ENCODE results near the gene RFESD. TPM values are rescaled to one million over a fixed set of nuclear protein-coding genes. Genes with fewer than 3 reads are reported as not detected.

The RFESD gene
- polyA plus RNA-seq (ENCODE audit: insufficient read length in 4 of 4) = 1 to 10 TPM; 4.4 to 6.3 (median 5.4) TPM

DNA sequence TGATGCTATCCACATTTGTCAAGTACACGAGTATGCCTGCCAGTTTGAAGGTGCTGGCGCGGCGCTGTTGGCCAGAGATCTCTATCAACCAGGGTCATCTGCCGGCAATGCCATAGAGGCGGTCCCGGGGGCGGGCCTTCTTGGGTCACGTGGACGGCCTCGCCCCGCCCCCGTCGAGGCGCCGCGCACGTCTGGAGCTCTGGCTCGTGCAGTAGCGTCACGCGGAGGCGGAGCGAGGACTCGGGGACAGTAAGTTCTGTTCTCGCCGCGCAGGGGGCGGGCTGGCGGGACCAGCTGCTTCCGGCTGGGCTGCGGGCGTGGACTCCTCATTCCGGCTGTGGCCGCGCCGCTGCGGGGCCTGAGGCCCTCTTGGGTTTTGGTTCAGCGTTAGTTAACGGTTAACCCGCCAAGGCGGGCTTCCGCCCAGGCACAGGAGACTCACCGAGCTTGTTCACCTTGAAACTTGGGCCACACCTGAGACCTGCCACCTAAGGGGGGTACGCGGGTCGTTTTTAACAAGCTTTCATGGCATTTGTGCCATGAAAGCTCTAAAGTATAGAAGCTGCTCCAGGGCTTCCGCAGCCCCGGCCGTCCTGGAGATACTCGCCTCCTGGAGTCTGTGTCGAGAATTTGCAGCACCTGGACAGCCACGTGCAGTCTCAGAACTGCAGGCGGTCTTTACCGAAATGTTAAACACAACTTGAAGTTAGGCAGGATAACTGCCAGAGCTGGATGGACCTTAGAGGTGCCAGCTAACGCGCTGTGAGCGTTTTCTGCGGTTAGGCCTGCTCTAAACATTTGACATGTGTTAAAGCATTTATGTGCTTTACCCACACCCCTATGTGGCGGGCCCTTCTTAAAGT is at the start of gene RFESD:
RFESD (plus strand) TSS at position 209 of the 863 bp plus-strand sequence. CDS start 5,495 bp downstream, outside the sequence.
- peak; percentile 90 to 92 (median 91) for DNase-seq (ENCODE audit: low read depth in 4 of 4, low spot score in 3 of 4)

DNA sequence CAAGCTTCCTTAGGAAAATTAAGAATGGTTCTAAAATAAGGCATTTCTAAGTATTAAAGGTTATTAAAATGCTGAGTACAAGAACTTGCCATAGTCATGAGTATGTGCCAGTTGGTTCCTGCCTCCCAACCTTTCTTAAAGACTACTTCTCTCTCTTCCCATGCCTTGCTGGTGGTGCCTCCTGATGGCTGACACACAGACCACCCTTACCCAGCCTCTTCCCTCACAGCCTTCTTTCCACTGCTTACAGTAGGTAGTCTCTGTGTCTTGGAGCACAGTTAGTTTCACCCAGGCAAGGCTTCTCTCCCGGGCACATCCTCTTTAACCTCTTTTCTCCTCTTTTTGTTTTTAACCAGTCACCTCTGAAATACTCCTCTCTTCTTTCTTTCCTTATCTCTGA is 47.3 kb upstream of the RFESD start:
- no peak for DNase-seq (ENCODE audit: low read depth in 4 of 4, low spot score in 3 of 4)

DNA sequence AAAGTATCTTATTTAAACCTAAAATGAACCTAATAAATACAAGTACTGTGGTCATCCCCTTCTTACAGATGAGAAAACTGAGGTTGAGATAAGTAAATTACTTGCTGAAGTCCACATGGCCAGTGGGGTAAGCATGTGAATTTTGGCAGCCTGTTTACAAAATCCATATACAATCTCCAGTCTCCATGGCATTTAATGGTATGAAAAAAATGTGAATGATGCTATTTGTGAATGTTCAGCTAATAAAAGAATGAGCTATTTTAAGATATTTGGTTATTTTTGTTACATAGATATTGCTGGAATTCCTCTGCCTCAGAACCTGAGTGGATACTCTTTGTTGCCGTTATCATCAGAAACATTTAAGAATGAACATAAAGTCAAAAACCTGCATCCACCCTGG is 46.0 kb upstream of the RFESD start:
- no peak for DNase-seq (ENCODE audit: low read depth in 4 of 4, low spot score in 3 of 4)

DNA sequence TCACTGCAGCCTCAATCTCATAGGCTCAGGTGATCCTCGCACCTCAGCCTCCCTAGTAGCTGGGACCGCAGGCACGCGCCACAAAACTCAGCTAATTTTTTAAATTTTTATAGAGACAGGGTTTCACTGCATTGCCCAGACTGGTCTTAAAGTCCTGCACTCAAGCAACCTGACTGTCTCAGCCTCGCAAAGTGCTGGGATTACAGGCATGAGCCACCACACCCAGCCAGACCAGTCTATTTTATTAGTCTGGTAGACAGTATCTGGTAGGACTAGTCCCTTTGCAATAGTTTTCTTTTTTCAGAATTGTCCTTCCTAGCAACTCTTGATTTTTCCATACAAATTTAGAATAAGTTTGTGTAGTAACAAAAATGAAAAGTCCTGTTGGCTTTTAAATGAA is 40.8 kb upstream of the RFESD start:
- no peak for DNase-seq (ENCODE audit: low read depth in 4 of 4, low spot score in 3 of 4)

DNA sequence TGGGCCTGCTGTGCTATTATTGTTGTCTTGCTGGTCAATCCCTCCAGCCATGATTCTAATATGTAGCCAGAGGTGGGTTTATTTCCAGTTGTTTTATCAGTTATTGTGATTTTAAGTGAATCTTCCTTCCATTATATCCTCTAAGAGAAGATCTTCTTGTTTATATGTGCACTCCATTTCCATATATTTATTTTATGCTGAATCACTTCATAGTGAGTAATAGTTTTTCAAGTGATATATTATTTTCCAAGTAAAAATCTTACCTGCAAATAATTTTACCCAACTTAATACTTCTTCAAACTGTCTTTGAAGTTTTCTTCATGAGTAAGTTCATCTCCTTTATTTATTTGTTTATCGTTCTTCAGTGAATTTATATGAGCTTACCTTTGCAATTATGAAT is 40.2 kb upstream of the RFESD start:
- no peak for DNase-seq (ENCODE audit: low read depth in 4 of 4, low spot score in 3 of 4)

DNA sequence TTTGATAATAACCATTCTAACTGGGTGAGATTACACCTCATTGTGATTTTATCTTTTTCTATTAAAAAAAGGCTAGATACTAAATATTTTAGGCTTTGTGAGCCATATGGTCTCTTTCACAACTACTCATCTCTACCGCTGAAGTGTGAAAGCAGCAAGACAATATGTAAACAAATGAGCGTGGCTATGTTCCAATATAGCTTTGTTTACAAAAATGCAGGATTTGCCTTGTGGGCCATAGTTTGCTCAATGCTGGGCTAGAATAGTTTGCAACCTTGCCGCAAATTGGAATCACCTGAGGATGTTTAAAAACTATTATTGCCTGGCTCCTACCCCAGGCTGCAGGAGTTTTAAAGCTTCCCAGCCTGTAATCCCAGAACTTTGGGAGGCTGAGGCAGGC is 36.9 kb upstream of the RFESD start:
- DNase-seq (ENCODE audit: low read depth in 4 of 4, low spot score in 3 of 4) = no peak

DNA sequence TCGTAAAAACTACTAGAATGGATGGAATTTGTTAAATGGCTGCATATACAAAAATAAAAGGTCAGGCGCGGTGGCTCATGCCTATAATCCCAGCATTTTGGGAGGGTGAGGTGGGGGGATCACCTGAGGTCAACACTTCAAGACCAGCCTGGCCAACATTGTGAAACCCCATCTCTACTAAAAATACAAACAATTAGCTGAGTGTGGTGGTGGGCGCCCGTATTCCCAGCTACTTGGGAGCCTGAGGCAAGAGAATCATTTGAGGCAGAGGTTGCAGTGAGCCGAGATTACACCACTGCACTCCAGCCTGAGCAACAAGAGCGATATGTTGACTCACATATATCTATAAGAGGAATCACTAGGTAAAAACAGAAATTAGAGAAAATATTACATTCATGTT is 36.0 kb upstream of the RFESD start:
- DNase-seq (ENCODE audit: low read depth in 4 of 4, low spot score in 3 of 4) = no peak

DNA sequence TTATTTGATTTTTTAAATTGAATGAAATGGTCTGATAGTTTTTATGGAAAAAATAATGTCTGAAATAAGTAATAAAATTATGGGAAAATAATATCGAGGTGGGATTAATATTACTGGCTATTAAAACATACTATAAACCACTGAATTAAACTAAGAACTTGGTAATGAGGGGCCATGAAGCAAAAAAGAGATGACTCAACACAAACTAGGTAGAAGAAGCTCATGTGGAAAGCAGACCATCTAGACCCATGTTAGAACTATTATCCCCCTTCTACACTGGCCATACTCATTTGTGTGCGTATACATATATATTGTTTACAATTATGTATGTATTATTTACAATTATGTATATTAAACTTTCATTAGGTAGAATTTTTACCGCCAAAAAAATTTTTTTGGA is 35.2 kb upstream of the RFESD start:
- DNase-seq (ENCODE audit: low read depth in 4 of 4, low spot score in 3 of 4) = no peak

DNA sequence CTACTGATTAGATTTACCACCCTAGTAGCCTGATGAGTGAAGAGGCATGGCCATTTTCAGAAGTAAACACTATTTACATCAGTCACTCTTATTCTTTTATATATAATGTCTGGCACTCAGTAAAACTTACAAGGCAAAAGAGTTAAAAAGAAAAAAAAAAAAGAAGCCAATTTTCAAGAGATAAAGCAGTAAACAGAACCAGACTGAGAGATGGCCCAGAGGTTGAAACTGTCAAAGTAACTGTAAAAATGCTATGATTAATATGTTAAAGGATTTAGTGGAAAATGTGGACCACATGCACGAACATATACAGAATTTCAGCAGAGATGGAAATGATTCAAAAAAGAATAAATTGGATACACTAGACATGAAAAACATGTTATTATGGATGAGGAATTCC is 33.1 kb upstream of the RFESD start:
- no peak for DNase-seq (ENCODE audit: low read depth in 4 of 4, low spot score in 3 of 4)

DNA sequence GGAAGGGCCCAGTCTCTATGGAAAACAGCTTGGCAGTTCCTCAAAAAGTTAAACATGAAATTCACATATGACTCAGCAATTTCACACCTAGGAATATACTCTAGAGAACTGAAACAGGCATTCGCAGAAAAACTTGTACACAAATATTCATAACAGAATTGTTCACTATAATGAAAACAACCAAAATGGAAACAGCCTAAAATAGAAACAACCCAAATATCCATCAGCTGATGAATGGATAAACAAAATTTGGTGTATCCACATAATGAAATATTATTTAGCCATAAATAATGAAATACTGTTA is 31.5 kb upstream of the RFESD start:
- no peak for DNase-seq (ENCODE audit: low read depth in 4 of 4, low spot score in 3 of 4)

DNA sequence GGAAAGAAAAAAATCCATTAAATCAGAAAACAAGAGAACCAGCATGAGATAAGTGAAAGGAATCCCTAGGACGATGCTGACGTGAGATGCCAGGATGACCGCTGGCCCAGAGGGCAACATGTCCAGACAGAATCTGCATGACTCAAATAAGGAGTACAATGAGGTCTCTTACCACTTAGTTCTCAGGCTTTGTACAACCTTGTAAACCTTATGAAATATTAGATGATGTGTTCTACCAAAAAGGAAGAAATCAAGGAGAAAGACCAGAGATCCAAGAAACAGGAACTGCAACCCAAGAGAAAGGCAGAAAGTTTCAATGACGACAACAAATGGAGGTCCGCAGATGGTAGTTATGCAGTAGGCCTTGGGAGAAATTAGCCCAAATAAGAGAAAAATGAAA is 29.5 kb upstream of the RFESD start:
- no peak for DNase-seq (ENCODE audit: low read depth in 4 of 4, low spot score in 3 of 4)

DNA sequence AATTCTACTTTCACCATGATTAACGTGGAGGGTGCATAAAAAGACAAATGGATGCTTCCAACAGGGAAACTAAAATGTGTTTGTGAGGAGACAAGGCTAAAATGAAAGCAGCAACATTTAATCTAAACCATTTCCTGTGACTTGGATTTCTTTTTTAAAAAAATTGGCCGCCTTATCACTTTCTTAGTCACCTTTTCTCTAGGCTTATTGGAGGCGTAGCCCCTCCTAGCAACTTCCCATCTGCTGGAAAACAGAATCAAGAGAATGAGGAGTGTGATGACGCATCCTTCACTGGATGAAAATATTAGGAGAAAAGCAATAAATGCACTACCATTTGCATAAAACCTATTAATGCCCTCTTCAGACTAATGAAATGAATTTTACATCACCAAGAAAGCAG is 27.5 kb upstream of the RFESD start:
- DNase-seq (ENCODE audit: low read depth in 4 of 4, low spot score in 3 of 4) = no peak

DNA sequence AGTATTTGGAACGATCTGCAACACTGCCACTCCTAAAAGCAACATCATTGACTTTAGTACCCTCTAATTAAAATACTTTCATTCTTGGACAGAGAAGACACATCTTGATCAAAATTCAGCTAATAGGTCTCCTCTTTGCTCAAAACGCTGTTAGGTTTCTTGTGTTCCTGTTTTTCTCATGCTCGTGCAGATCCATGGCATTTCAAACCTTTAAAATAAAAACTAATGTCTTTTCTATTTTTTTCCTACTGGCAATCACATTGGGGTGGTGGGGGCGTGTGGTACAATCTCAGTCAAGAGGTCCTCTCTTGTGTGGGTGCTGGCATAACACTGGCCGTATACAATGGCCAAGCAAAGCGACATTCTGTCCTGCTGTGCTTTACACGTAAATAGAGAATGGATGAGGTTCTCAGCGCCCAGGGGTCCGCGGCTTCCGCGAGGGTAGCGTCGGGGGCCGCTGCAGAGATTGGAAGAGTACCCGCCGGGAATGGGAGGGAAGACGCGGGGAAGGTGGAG is 27.0 kb upstream of the RFESD start:
- DNase-seq (ENCODE audit: low read depth in 4 of 4, low spot score in 3 of 4) = no peak

DNA sequence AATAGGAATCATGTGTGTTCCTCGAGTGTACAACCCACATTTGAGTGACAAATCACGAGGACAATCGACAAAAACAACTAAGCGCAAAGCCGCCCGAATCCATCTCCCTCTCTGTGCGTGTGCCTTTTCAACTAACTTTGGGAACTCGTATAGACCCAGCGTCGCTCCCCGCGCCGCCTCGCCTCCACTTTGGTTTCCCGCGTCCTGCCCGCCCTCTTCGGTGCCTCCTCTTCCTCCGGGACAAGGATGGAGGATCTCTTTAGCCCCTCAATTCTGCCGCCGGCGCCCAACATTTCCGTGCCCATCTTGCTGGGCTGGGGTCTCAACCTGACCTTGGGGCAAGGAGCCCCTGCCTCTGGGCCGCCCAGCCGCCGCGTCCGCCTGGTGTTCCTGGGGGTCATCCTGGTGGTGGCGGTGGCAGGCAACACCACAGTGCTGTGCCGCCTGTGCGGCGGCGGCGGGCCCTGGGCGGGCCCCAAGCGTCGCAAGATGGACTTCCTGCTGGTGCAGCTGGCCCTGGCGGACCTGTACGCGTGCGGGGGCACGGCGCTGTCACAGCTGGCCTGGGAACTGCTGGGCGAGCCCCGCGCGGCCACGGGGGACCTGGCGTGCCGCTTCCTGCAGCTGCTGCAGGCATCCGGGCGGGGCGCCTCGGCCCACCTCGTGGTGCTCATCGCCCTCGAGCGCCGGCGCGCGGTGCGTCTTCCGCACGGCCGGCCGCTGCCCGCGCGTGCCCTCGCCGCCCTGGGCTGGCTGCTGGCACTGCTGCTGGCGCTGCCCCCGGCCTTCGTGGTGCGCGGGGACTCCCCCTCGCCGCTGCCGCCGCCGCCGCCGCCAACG is 26.3 kb upstream of the RFESD start, which contains the start of gene GPR150:
GPR150 (plus strand) TSS at position 58 of the 840 bp plus-strand sequence; CDS start at position 247, 189 bp downstream.
- no peak for DNase-seq (ENCODE audit: low read depth in 4 of 4, low spot score in 3 of 4)

DNA sequence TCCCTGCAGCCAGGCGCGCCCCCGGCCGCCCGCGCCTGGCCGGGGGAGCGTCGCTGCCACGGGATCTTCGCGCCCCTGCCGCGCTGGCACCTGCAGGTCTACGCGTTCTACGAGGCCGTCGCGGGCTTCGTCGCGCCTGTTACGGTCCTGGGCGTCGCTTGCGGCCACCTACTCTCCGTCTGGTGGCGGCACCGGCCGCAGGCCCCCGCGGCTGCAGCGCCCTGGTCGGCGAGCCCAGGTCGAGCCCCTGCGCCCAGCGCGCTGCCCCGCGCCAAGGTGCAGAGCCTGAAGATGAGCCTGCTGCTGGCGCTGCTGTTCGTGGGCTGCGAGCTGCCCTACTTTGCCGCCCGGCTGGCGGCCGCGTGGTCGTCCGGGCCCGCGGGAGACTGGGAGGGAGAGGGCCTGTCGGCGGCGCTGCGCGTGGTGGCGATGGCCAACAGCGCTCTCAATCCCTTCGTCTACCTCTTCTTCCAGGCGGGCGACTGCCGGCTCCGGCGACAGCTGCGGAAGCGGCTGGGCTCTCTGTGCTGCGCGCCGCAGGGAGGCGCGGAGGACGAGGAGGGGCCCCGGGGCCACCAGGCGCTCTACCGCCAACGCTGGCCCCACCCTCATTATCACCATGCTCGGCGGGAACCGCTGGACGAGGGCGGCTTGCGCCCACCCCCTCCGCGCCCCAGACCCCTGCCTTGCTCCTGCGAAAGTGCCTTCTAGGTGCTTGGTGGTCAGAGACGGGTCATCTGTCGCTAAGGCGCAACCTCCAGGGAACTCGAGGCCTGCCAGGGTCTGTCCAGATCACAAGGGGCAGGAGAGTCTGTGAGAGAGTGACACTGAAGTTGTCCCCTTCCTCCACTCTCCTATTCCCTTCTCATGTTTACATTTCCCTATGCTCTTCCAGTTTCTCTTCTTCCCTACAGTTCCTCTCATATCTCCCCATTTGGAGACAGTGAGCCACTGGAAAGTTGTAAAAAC is 25.4 kb upstream of the RFESD start:
- no peak for DNase-seq (ENCODE audit: low read depth in 4 of 4, low spot score in 3 of 4)

DNA sequence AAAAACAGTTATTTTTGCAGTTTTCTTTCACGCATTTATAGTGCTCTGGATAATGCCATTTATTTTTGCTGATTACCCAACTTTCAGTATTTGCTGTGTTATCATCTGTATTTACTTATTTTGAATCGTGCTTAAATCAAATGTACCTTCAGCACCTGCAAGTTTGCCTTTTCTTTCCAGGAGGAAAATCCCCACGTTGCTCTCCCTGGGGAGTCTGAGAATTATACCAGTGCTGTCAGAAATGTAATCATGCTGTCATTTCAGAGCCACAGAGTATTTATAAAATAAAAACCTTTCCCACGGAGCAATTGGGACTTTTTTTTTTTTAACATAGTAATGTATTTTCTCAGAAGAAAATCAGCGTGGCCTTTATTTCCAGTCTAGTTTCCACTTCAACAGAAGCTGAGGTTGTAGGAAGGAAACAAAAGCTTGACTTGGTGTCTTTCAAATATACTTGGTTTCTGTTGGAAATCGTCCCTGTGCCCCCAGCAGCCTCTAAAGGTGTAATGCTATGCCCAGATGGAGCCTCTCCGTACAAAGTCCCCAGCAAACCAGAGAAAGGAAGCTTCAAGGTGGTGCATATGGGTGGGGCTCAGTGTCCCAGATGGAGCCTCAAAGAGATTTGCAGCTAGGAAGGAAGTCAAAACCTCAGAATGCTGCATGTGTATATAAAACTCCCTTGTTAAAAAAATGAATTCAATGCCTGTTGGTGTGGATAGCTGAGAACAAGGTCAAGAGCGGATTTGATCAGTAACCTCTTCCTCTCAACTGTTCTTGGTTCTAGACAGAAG is 24.5 kb upstream of the RFESD start:
- no peak for DNase-seq (ENCODE audit: low read depth in 4 of 4, low spot score in 3 of 4)

DNA sequence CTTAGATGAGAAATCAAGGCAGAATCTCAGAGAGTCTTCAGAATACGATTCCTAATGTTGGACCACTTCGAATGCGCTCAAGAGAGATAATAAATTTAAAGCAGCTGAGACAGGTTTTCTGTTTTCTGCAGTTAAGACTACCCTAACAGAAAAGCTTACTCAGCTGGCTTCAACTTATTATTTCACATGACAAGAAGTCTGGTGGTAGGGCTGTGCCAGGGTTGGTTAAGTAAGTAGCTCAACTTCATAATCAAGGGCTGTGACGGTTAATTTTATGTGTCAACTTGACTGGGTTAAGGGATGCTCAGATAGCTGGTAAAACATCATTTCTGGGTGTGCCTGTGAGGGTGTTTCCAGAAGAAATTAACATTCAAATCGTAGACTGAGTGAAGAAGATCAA is 22.9 kb upstream of the RFESD start:
- DNase-seq (ENCODE audit: low read depth in 4 of 4, low spot score in 3 of 4) = no peak

DNA sequence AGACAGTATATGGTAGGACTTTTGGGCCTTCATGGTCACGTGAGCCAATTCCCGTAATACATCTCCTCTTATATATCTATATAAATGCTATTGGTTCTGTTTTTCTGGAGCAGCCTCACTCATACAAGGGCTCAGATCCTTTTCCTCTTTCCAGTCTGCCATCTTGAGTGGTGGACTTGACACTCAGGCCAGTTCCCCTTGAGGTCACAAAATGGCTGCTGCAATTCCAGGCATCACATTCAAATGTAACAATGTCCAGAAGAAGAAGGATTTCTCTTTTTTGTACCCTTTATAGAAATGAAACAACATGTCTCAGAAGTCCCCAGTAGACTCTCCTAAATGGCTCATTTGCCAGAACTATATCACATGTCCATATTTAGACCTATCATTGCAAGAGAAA is 22.2 kb upstream of the RFESD start:
- no peak for DNase-seq (ENCODE audit: low read depth in 4 of 4, low spot score in 3 of 4)

DNA sequence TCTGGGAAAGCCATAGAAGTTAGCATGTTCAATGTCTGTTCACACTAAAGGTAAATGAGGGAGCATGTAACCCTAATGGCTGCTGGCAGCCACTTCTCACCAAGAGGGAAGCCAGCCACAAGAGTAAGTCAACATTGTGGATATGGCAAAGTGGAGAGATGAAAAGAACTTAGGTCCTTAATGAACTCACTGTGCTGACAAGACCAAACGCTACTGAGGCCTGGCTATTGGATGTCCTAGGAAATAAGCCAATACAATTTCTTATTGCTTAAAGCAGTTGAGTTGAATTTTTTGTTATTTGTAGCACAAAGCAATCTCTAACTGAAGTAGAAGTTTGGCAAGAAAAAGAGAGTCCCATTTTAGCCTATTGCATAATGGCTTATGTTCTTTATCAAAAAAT is 19.9 kb upstream of the RFESD start:
- DNase-seq (ENCODE audit: low read depth in 4 of 4, low spot score in 3 of 4) = no peak

All from right renal pelvis (tissue), 4 donors.